HCT116 (cell line): ENCODE measurements around the gene CDC42EP3. TPM values are rescaled to one million over a fixed set of nuclear protein-coding genes. Genes with fewer than 3 reads are reported as not detected.

Source experiments
- ATAC-seq: fragments of 200-7000 bp; cut with Tn5 transposase; 2 replicates; pipeline ENCODE4 v1.9.1; 2020; ENCODE audit warnings: mild to moderate bottlenecking, moderate library complexity
- BruUV-seq: library from RNA; stranded (reverse); fragments of 400-500 nt; replicated peaks from 2 replicates; lab custom pipeline; 2021; lab: Mats Ljungman, UMichigan
- CTCF ChIA-PET: fragments of 300-600 bp; sonication (Branson Sonifier 250); formaldehyde crosslinking; loops from one replicate; lab custom pipeline; 2021; ENCODE audit warnings: antibody characterized with exemption; lab: Charles Lee
- POLR2A ChIA-PET: fragments of 300-600, 350-600 bp; sonication (Branson Sonifier 250); formaldehyde crosslinking; loops from one replicate; lab custom pipeline; 2021; ENCODE audit warnings: antibody characterized with exemption; lab: Charles Lee
- RAD21 ChIA-PET, 2 experiments: fragments of 300-600 bp; sonication (Branson Sonifier 250); formaldehyde crosslinking; loops; one replicate each; lab custom pipeline; 2023; ENCODE audit warnings: low total read pairs in 2 of 2; ENCODE audit not compliant: uncharacterized antibody in 2 of 2, unreplicated experiment in 2 of 2, low non-redundant PET in 1 of 2; lab: Charles Lee
- DNase-seq: peaks from one replicate; pipeline ENCODE4 v3.0.0-alpha.2; 2010; ENCODE audit warnings: low read depth, low spot score
- H2AFZ ChIP-seq: fragments of 200-600 bp; shearing (Covaris generic), sonication (generic); 2 replicates; pipeline ENCODE4 v1.6.1; 2017; ENCODE audit warnings: low read depth, mixed run types, mixed read lengths, antibody characterized with exemption, low read length; ENCODE audit not compliant: poor library complexity, severe bottlenecking
- H3K27ac ChIP-seq: 2 replicates; pipeline ENCODE4 v1.5.1; 2012; ENCODE audit warnings: low read depth, low read length
- H3K27me3 ChIP-seq: fragments of 200-600 bp; sonication (generic); 2 replicates; pipeline ENCODE4 v1.6.1; 2016; ENCODE audit warnings: mixed run types, low read length, mixed read lengths; ENCODE audit not compliant: insufficient read depth
- H3K36me3 ChIP-seq, 2 experiments: fragments of 200-500 bp in 1 of 2; fragments of 200-600 bp in 1 of 2; sonication (Bioruptor generic) in 1 of 2; sonication (generic) in 1 of 2; 2 replicates each; pipeline versions ENCODE4 v1.5.1 to v1.6.1; 2014 to 2016; ENCODE audit warnings: low read length in 2 of 2, inconsistent platforms in 1 of 2, mixed read lengths in 1 of 2, mixed run types in 1 of 2; ENCODE audit not compliant: insufficient read depth in 2 of 2, control insufficient read depth in 1 of 2
- H3K4me1 ChIP-seq, 2 experiments: fragments of 200-600 bp in 1 of 2; sonication (generic) in 1 of 2; 2 replicates each; pipeline versions ENCODE4 v1.5.1 to v1.6.1; 2012 to 2017; ENCODE audit warnings: low read length in 2 of 2, inconsistent platforms in 1 of 2, mild to moderate bottlenecking in 1 of 2, mixed read lengths in 1 of 2, mixed run types in 1 of 2, moderate library complexity in 1 of 2; ENCODE audit not compliant: insufficient read depth in 2 of 2, control insufficient read depth in 1 of 2
- H3K4me2 ChIP-seq: fragments of 200-600 bp; sonication (generic); 2 replicates; pipeline ENCODE4 v1.6.1; 2017; ENCODE audit warnings: mixed run types, low read length, mixed read lengths
- H3K4me3 ChIP-seq, 2 experiments: fragments of 200-600 bp in 1 of 2; sonication (generic) in 1 of 2; replicated peaks in 1 of 2; 2 replicates each; pipeline ENCODE4 v1.5.1; 2011 to 2016; ENCODE audit warnings: low read length in 2 of 2, control low read depth in 1 of 2, low read depth in 1 of 2, mild to moderate bottlenecking in 1 of 2, mixed read lengths in 1 of 2, mixed run types in 1 of 2
- H3K79me2 ChIP-seq: fragments of 200-600 bp; sonication (generic); 2 replicates; pipeline ENCODE4 v1.6.1; 2017; ENCODE audit warnings: mild to moderate bottlenecking, mixed run types, low read length, moderate library complexity, mixed read lengths; ENCODE audit not compliant: insufficient read depth
- H3K9ac ChIP-seq: fragments of 200-600 bp; sonication (generic); 2 replicates; pipeline ENCODE4 v1.6.1; 2016; ENCODE audit warnings: low read length, mixed read lengths
- H3K9me2 ChIP-seq: fragments of 200-600 bp; sonication (generic), shearing (Covaris generic); 2 replicates; pipeline ENCODE4 v1.6.1; 2017; ENCODE audit warnings: mixed run types, mild to moderate bottlenecking, moderate library complexity; ENCODE audit not compliant: insufficient read depth
- H3K9me3 ChIP-seq, 2 experiments: fragments of 200-500 bp in 1 of 2; fragments of 200-600 bp in 1 of 2; sonication (Bioruptor generic) in 1 of 2; sonication (generic) in 1 of 2; 2 replicates each; pipeline ENCODE4 v1.6.1; 2014 to 2017; ENCODE audit warnings: low read length in 2 of 2, mixed read lengths in 2 of 2, inconsistent platforms in 1 of 2, low read depth in 1 of 2, mild to moderate bottlenecking in 1 of 2, mixed run types in 1 of 2, moderate library complexity in 1 of 2; ENCODE audit not compliant: control insufficient read depth in 1 of 2, insufficient read depth in 1 of 2
- H4K20me1 ChIP-seq: fragments of 200-600 bp; sonication (generic), shearing (Covaris generic); 2 replicates; pipeline ENCODE4 v1.6.1; 2017; ENCODE audit warnings: mixed run types, mild to moderate bottlenecking, moderate library complexity; ENCODE audit not compliant: insufficient read depth
- CBX3 ChIP-seq: IDR thresholded peaks from 2 replicates; pipeline ENCODE4 v1.6.1; 2012; ENCODE audit warnings: low read depth
- CEBPB ChIP-seq: IDR thresholded peaks from 2 replicates; pipeline ENCODE4 v1.6.1; 2012; ENCODE audit warnings: low read depth
- CTCF ChIP-seq, 3 experiments: fragments of 200-600 bp in 1 of 3; sonication (generic) in 1 of 3; IDR thresholded peaks in 2 of 3; conservative IDR thresholded peaks in 1 of 3; 2 replicates each; pipeline ENCODE4 v1.5.1; 2012 to 2017; ENCODE audit warnings: low read depth in 2 of 3, low read length in 2 of 3, antibody characterized with exemption in 1 of 3, borderline replicate concordance in 1 of 3, control low read depth in 1 of 3, mild to moderate bottlenecking in 1 of 3, mixed read lengths in 1 of 3, mixed run types in 1 of 3, moderate library complexity in 1 of 3; ENCODE audit not compliant: insufficient read depth in 1 of 3
- ELF1 ChIP-seq: IDR thresholded peaks from 2 replicates; pipeline ENCODE4 v1.6.1; 2012; ENCODE audit warnings: low read depth, borderline replicate concordance
- EZH2 ChIP-seq: fragments of 200-600 bp; sonication (generic); IDR thresholded peaks from 2 replicates; pipeline ENCODE4 v1.6.1; 2017; ENCODE audit warnings: antibody characterized with exemption, mixed run types
- EZH2phosphoT487 ChIP-seq: fragments of 200-600 bp; IDR thresholded peaks from 2 replicates; pipeline ENCODE4 v1.6.1; 2018; ENCODE audit warnings: antibody characterized with exemption, borderline replicate concordance
- JUND ChIP-seq: IDR thresholded peaks from 2 replicates; pipeline ENCODE4 v1.6.1; 2012
- POLR2A ChIP-seq: IDR thresholded peaks from 2 replicates; pipeline ENCODE4 v1.7.0; 2011; ENCODE audit warnings: borderline replicate concordance; ENCODE audit not compliant: insufficient read depth, insufficient read length; ENCODE audit errors: extremely low read depth
- RAD21 ChIP-seq: IDR thresholded peaks from 2 replicates; pipeline ENCODE4 v1.6.1; 2012; ENCODE audit warnings: low read depth, mild to moderate bottlenecking
- SIN3A ChIP-seq: IDR thresholded peaks from 2 replicates; pipeline ENCODE4 v1.6.1; 2012; ENCODE audit warnings: low read depth
- SP1 ChIP-seq: IDR thresholded peaks from 2 replicates; pipeline ENCODE4 v1.6.1; 2012; ENCODE audit warnings: low read depth
- TCF7L2 ChIP-seq: IDR thresholded peaks from 2 replicates; pipeline ENCODE4 v1.7.0; 2011; ENCODE audit warnings: borderline replicate concordance, inconsistent platforms; ENCODE audit not compliant: insufficient read depth, insufficient read length; ENCODE audit errors: extremely low read depth
- ZBTB33 ChIP-seq: IDR thresholded peaks from 2 replicates; pipeline ENCODE4 v1.6.1; 2011; ENCODE audit warnings: mild to moderate bottlenecking, low read length, moderate library complexity; ENCODE audit not compliant: insufficient replicate concordance; ENCODE audit errors: extremely low read depth
- ZFX ChIP-seq: fragments of 450-650 bp; IDR thresholded peaks from 2 replicates; pipeline ENCODE4 v1.6.1; 2017
- ZNF274 ChIP-seq: fragments of 200-500 bp; sonication (Bioruptor generic); IDR thresholded peaks from 2 replicates; pipeline ENCODE4 v1.6.1; 2014; ENCODE audit warnings: mild to moderate bottlenecking, low read depth, low read length, inconsistent platforms
- intact Hi-C: fragments of 100-400 bp; cut with micrococcal nuclease; formaldehyde crosslinking; loops from 2 replicates; pipeline ENCODE4 v1.10.0; 2022
- total RNA-seq: library from RNA; stranded (reverse); gene quantifications from one replicate; pipeline ENCODE4 v1.2.1, GENCODE V29; 2021; ENCODE audit not compliant: unreplicated experiment
- TF ChIP-seq, protein P1 (sequence below): IDR thresholded peaks from 2 replicates; pipeline ENCODE4 v1.6.1; 2012
- TF ChIP-seq, protein P2 (sequence below): IDR thresholded peaks from 2 replicates; pipeline ENCODE4 v1.6.1; 2012

CDC42EP3 gene
- total RNA-seq, 1 experiment from 2014 or later, result 38.2 TPM

- peaks cover 15 to 48% of the 10 kb centered on the region in 2 experiments for H3K4me1 ChIP-seq
Measured at GRCh38 chr2:37657471-37657870, 14.0 kb downstream of the CDC42EP3 start.

More at GRCh38 chr2:37657471-37657870, 14.0 kb downstream of the CDC42EP3 start:
- no peak for ATAC-seq
- no TSS peak for BruUV-seq
- intact Hi-C loops, result no loop called here
- H3K9ac ChIP-seq, result no peak overlapping the region
- no peak for TF ChIP-seq ZFX
- TF ChIP-seq SP1, result no peak
- no peak for TF ChIP-seq JUND
- TF ChIP-seq RAD21, result no peak
- TF ChIP-seq EZH2phosphoT487, result no peak
- no peak for TF ChIP-seq CEBPB
- TF ChIP-seq, protein P1, sequence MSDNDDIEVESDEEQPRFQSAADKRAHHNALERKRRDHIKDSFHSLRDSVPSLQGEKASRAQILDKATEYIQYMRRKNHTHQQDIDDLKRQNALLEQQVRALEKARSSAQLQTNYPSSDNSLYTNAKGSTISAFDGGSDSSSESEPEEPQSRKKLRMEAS, result no peak
- no peak for TF ChIP-seq ZNF274
- TF ChIP-seq CTCF (IDR thresholded peaks at IDR 0.05 in 2 of 3, conservative IDR thresholded peaks at IDR 0.05 in 1 of 3; ENCODE audit: borderline replicate concordance in 1 of 3, insufficient read depth in 1 of 3, low read depth in 2 of 3, low read length in 2 of 3), result no peak
- no peak for TF ChIP-seq ELF1
- TF ChIP-seq ZBTB33, result no peak
- no peak for TF ChIP-seq TCF7L2
- TF ChIP-seq EZH2, result no peak
- TF ChIP-seq CBX3, result no peak
- TF ChIP-seq POLR2A, result no peak
- TF ChIP-seq SIN3A, result no peak
- TF ChIP-seq, protein P2, sequence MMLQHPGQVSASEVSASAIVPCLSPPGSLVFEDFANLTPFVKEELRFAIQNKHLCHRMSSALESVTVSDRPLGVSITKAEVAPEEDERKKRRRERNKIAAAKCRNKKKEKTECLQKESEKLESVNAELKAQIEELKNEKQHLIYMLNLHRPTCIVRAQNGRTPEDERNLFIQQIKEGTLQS, result no peak
- TF ChIP-seq, all 23 proteins: peak for 0
- peaks cover 99% of the 10 kb centered on the region for H3K79me2 ChIP-seq
- no peak for DNase-seq
- no peaks in the 10 kb centered on the region for H3K9me3 ChIP-seq
- no peaks in the 10 kb centered on the region; a peak in 1 of 4 replicates for H3K36me3 ChIP-seq
- ChIA-PET CTCF (no interaction called here), RAD21 (interaction anchor here in 1 of 2 experiments (0.6 kb wide), 1 partner anchor 280 kb away, joined by 3 read pairs; no protein-coding TSS in a partner anchor), POLR2A (interaction anchor here (0.6 kb wide), 2 partner anchors 8 to 44 kb away, joined by 3 to 5 read pairs; no protein-coding TSS in a partner anchor)
- no peaks in the 10 kb centered on the region for H3K27me3 ChIP-seq
- no peak overlapping the region for H3K4me3 ChIP-seq
- H3K4me2 ChIP-seq, result no peak overlapping the region
- H4K20me1 ChIP-seq, result no peaks in the 10 kb centered on the region
- H2AFZ ChIP-seq, result no peak overlapping the region
- no peaks in the 10 kb centered on the region for H3K9me2 ChIP-seq
- no peak overlapping the region for H3K27ac ChIP-seq
